GM23338 (cell line): Measurements from ENCODE around the gene SCN4A.

Experiments used
- CREB1 ChIP-seq: fragments of 250-450 bp; sonication (Bioruptor Pico); IDR thresholded peaks from 2 replicates; pipeline ENCODE4 v1.5.0; 2020; ENCODE audit warnings: low read depth, mild to moderate bottlenecking, moderate library complexity
- CTCF ChIP-seq, 2 experiments: fragments of 200-600 bp in 1 of 2; sonication (generic) in 1 of 2; conservative IDR thresholded peaks; 2 replicates each; pipeline versions ENCODE4 v1.5.1 to v1.6.1; 2016 to 2017; ENCODE audit warnings: antibody characterized with exemption in 2 of 2, low read depth in 2 of 2, mild to moderate bottlenecking in 2 of 2, moderate library complexity in 1 of 2
- ETS1 ChIP-seq: IDR thresholded peaks from 2 replicates; pipeline ENCODE4 v1.6.1; 2016; ENCODE audit warnings: antibody characterized with exemption
- EZH2 ChIP-seq: fragments of 200-600 bp; sonication (generic); IDR thresholded peaks from one replicate; pipeline ENCODE4 v1.8.0; 2017; ENCODE audit warnings: antibody characterized with exemption, mild to moderate bottlenecking, low read depth; ENCODE audit not compliant: unreplicated experiment
- EZH2phosphoT487 ChIP-seq: fragments of 200-600 bp; sonication (generic); IDR thresholded peaks from one replicate; pipeline ENCODE4 v1.8.1; 2018; ENCODE audit warnings: antibody characterized with exemption; ENCODE audit not compliant: unreplicated experiment
- JUNB ChIP-seq: IDR thresholded peaks from one replicate; pipeline ENCODE4 v1.6.1; 2016; ENCODE audit warnings: antibody characterized with exemption; ENCODE audit not compliant: unreplicated experiment
- POLR2AphosphoS5 ChIP-seq: IDR thresholded peaks from 2 replicates; pipeline ENCODE4 v1.6.1; 2016; ENCODE audit warnings: antibody characterized with exemption, low read depth
- STAT1 ChIP-seq: IDR thresholded peaks from one replicate; pipeline ENCODE4 v1.6.1; 2016; ENCODE audit warnings: antibody characterized with exemption; ENCODE audit not compliant: unreplicated experiment
- ZNF331 ChIP-seq: fragments of 250-450 bp; sonication (Bioruptor Pico); IDR thresholded peaks from 2 replicates; pipeline ENCODE4 v1.5.0; 2020; ENCODE audit warnings: low read depth, mild to moderate bottlenecking, moderate library complexity
- TF ChIP-seq, protein P1 (sequence below): IDR thresholded peaks from one replicate; pipeline ENCODE4 v1.6.1; 2018; ENCODE audit warnings: antibody characterized with exemption; ENCODE audit not compliant: unreplicated experiment
- TF ChIP-seq, protein P2 (sequence below): fragments of 250-450 bp; sonication (Bioruptor Pico); IDR thresholded peaks from 2 replicates; pipeline ENCODE4 v1.5.0; 2020; ENCODE audit warnings: mild to moderate bottlenecking, moderate library complexity

GRCh38 chr17:64008346-64008745 is 35.6 kb upstream of the SCN4A start:
- no peak for TF ChIP-seq CTCF (conservative IDR thresholded peaks at IDR 0.05; ENCODE audit: low read depth in 2 of 2)
- no peak for TF ChIP-seq EZH2phosphoT487
- TF ChIP-seq POLR2AphosphoS5: no peak
- no peak for TF ChIP-seq EZH2
- TF ChIP-seq, protein P1, sequence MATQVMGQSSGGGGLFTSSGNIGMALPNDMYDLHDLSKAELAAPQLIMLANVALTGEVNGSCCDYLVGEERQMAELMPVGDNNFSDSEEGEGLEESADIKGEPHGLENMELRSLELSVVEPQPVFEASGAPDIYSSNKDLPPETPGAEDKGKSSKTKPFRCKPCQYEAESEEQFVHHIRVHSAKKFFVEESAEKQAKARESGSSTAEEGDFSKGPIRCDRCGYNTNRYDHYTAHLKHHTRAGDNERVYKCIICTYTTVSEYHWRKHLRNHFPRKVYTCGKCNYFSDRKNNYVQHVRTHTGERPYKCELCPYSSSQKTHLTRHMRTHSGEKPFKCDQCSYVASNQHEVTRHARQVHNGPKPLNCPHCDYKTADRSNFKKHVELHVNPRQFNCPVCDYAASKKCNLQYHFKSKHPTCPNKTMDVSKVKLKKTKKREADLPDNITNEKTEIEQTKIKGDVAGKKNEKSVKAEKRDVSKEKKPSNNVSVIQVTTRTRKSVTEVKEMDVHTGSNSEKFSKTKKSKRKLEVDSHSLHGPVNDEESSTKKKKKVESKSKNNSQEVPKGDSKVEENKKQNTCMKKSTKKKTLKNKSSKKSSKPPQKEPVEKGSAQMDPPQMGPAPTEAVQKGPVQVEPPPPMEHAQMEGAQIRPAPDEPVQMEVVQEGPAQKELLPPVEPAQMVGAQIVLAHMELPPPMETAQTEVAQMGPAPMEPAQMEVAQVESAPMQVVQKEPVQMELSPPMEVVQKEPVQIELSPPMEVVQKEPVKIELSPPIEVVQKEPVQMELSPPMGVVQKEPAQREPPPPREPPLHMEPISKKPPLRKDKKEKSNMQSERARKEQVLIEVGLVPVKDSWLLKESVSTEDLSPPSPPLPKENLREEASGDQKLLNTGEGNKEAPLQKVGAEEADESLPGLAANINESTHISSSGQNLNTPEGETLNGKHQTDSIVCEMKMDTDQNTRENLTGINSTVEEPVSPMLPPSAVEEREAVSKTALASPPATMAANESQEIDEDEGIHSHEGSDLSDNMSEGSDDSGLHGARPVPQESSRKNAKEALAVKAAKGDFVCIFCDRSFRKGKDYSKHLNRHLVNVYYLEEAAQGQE: no peak
- TF ChIP-seq JUNB: no peak
- TF ChIP-seq ETS1: no peak
- TF ChIP-seq CREB1 (CRISPR knock-in tag): no peak
- TF ChIP-seq STAT1: no peak
- TF ChIP-seq ZNF331 (CRISPR knock-in tag): no peak
- TF ChIP-seq, protein P2, sequence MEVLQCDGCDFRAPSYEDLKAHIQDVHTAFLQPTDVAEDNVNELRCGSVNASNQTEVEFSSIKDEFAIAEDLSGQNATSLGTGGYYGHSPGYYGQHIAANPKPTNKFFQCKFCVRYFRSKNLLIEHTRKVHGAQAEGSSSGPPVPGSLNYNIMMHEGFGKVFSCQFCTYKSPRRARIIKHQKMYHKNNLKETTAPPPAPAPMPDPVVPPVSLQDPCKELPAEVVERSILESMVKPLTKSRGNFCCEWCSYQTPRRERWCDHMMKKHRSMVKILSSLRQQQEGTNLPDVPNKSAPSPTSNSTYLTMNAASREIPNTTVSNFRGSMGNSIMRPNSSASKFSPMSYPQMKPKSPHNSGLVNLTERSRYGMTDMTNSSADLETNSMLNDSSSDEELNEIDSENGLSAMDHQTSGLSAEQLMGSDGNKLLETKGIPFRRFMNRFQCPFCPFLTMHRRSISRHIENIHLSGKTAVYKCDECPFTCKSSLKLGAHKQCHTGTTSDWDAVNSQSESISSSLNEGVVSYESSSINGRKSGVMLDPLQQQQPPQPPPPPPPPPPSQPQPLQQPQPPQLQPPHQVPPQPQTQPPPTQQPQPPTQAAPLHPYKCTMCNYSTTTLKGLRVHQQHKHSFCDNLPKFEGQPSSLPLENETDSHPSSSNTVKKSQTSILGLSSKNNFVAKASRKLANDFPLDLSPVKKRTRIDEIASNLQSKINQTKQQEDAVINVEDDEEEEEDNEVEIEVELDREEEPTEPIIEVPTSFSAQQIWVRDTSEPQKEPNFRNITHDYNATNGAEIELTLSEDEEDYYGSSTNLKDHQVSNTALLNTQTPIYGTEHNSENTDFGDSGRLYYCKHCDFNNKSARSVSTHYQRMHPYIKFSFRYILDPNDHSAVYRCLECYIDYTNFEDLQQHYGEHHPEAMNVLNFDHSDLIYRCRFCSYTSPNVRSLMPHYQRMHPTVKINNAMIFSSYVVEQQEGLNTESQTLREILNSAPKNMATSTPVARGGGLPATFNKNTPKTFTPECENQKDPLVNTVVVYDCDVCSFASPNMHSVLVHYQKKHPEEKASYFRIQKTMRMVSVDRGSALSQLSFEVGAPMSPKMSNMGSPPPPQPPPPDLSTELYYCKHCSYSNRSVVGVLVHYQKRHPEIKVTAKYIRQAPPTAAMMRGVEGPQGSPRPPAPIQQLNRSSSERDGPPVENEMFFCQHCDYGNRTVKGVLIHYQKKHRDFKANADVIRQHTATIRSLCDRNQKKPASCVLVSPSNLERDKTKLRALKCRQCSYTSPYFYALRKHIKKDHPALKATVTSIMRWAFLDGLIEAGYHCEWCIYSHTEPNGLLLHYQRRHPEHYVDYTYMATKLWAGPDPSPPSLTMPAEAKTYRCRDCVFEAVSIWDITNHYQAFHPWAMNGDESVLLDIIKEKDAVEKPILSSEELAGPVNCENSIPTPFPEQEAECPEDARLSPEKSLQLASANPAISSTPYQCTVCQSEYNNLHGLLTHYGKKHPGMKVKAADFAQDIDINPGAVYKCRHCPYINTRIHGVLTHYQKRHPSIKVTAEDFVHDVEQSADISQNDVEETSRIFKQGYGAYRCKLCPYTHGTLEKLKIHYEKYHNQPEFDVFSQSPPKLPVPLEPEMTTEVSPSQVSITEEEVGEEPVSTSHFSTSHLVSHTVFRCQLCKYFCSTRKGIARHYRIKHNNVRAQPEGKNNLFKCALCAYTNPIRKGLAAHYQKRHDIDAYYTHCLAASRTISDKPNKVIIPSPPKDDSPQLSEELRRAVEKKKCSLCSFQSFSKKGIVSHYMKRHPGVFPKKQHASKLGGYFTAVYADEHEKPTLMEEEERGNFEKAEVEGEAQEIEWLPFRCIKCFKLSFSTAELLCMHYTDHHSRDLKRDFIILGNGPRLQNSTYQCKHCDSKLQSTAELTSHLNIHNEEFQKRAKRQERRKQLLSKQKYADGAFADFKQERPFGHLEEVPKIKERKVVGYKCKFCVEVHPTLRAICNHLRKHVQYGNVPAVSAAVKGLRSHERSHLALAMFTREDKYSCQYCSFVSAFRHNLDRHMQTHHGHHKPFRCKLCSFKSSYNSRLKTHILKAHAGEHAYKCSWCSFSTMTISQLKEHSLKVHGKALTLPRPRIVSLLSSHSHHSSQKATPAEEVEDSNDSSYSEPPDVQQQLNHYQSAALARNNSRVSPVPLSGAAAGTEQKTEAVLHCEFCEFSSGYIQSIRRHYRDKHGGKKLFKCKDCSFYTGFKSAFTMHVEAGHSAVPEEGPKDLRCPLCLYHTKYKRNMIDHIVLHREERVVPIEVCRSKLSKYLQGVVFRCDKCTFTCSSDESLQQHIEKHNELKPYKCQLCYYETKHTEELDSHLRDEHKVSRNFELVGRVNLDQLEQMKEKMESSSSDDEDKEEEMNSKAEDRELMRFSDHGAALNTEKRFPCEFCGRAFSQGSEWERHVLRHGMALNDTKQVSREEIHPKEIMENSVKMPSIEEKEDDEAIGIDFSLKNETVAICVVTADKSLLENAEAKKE (CRISPR knock-in tag): no peak
